Smooth muscle cell (in vitro differentiated cells): ENCODE measurements around the gene CARMIL1. TPM values are rescaled to one million over a fixed set of nuclear protein-coding genes. Genes with fewer than 3 reads are reported as not detected.

ENCODE experiments used
- DNase-seq: peaks from one replicate; lab custom pipeline; 2025; ENCODE audit not compliant: unreplicated experiment; lab: John Stamatoyannopoulos, UW
- H2AFZ ChIP-seq: fragments of 200-600 bp; sonication (generic); 2 replicates; pipeline ENCODE4 v1.6.0; 2016; ENCODE audit warnings: antibody characterized with exemption, low read depth, mild to moderate bottlenecking
- H3F3A ChIP-seq: fragments of 200-600 bp; sonication (generic); 2 replicates; pipeline ENCODE4 v1.6.0; 2017; ENCODE audit warnings: antibody characterized with exemption, low read depth
- H3K27ac ChIP-seq: fragments of 200-600 bp; sonication (generic); 2 replicates; pipeline ENCODE4 v1.5.1; 2016; ENCODE audit warnings: low read depth, mild to moderate bottlenecking
- H3K27me3 ChIP-seq: fragments of 200-600 bp; sonication (generic); 2 replicates; pipeline ENCODE4 v1.6.1; 2016; ENCODE audit warnings: low read depth, mild to moderate bottlenecking
- H3K36me3 ChIP-seq: fragments of 200-600 bp; sonication (generic); 2 replicates; pipeline ENCODE4 v1.5.1; 2016; ENCODE audit warnings: low read depth
- H3K4me1 ChIP-seq: fragments of 200-600 bp; sonication (generic); 2 replicates; pipeline ENCODE4 v1.5.1; 2016; ENCODE audit warnings: low read depth
- H3K4me2 ChIP-seq: fragments of 200-600 bp; sonication (generic); 2 replicates; pipeline ENCODE4 v1.6.0; 2016; ENCODE audit warnings: mild to moderate bottlenecking
- H3K4me3 ChIP-seq: fragments of 200-600 bp; sonication (generic); 2 replicates; pipeline ENCODE4 v1.5.1; 2016; ENCODE audit warnings: mild to moderate bottlenecking
- H3K79me2 ChIP-seq: fragments of 200-600 bp; sonication (generic); 2 replicates; pipeline ENCODE4 v1.6.0; 2016; ENCODE audit warnings: low read depth, mild to moderate bottlenecking
- H3K9ac ChIP-seq: fragments of 200-600 bp; sonication (generic); 2 replicates; pipeline ENCODE4 v1.6.0; 2016; ENCODE audit warnings: low read depth
- H3K9me3 ChIP-seq: fragments of 200-600 bp; sonication (generic); replicated peaks from 2 replicates; pipeline ENCODE4 v1.5.1; 2016; ENCODE audit warnings: low read depth
- H4K20me1 ChIP-seq: fragments of 200-600 bp; sonication (generic); 2 replicates; pipeline ENCODE4 v1.6.0; 2016; ENCODE audit warnings: low read depth
- CTCF ChIP-seq: fragments of 200-600 bp; sonication (generic); IDR thresholded peaks from 2 replicates; pipeline ENCODE4 v1.5.1; 2017; ENCODE audit warnings: borderline replicate concordance, mild to moderate bottlenecking, antibody characterized with exemption; ENCODE audit not compliant: insufficient read depth, poor library complexity, severe bottlenecking
- WGBS: methylation state at CpG from one replicate; pipeline ENCODE4 v1.1.7; 2016; ENCODE audit warnings: low lambda C conversion rate; 5-methylcytosine and 5-hydroxymethylcytosine counted together
- polyA plus RNA-seq: library from polyadenylated mRNA; unstranded; fragments of >200 nt; fragmentation: Nextera tagmentation; extraction: Ambion mirVana; gene quantifications from 2 replicates; pipeline ENCODE4 v1.2.1, GENCODE V29; 2016
- total RNA-seq: library from RNA; depleted of rRNA; stranded (reverse); fragments of >200 nt; gene quantifications from 2 replicates; pipeline ENCODE4 v1.2.3, GENCODE V29; 2014

Gene CARMIL1
- total and polyA plus RNA-seq, 2 experiments from 2014 or later, result 7.6 to 24.1 TPM

GRCh38 chr6:25512560-25512959 is 233.4 kb downstream of the CARMIL1 start:
- Histone ChIP-seq H3K9me3 (no peaks in the 10 kb centered on the region), H3K9ac (no peak overlapping the region), H3F3A (no peaks in the 10 kb centered on the region), H2AFZ (no peak overlapping the region), H3K79me2 (no peaks in the 10 kb centered on the region), H3K27me3 (no peaks in the 10 kb centered on the region), H4K20me1 (no peaks in the 10 kb centered on the region), H3K4me2 (no peak overlapping the region), H3K4me3 (no peak overlapping the region), H3K36me3 (no peaks in the 10 kb centered on the region), H3K4me1 (peaks cover 11% of the 10 kb centered on the region), H3K27ac (no peak overlapping the region)
- no peak for DNase-seq
- no peak for TF ChIP-seq CTCF

GRCh38 chr6:25519856-25520255 is 240.7 kb downstream of the CARMIL1 start:
- no peak for TF ChIP-seq CTCF
- H3K9me3 ChIP-seq, result no peaks in the 10 kb centered on the region

GRCh38 chr6:25524542-25524941 is 245.4 kb downstream of the CARMIL1 start:
- Histone ChIP-seq H3K9ac (no peak overlapping the region), H4K20me1 (no peaks in the 10 kb centered on the region), H3F3A (peaks cover 12% of the 10 kb centered on the region), H3K27ac (peak overlapping the region; percentile 62), H3K4me1 (peaks cover 15% of the 10 kb centered on the region), H3K27me3 (no peaks in the 10 kb centered on the region), H3K4me3 (no peak overlapping the region), H3K4me2 (peak overlapping the region; percentile 80), H3K79me2 (no peaks in the 10 kb centered on the region), H2AFZ (no peak overlapping the region), H3K9me3 (no peaks in the 10 kb centered on the region), H3K36me3 (no peaks in the 10 kb centered on the region)
- no peak for TF ChIP-seq CTCF
- no peak for DNase-seq
- 8% methylated on average over 1 of the region's 1 CpG for WGBS

More at GRCh38 chr6:25519856-25520255, 240.7 kb downstream of the CARMIL1 start:
- H3K4me1 ChIP-seq, result peaks cover 12% of the 10 kb centered on the region
- no peak overlapping the region for H3K4me3 ChIP-seq
- H3K4me2 ChIP-seq, result peak overlapping the region; percentile 46
- H3F3A ChIP-seq, result peaks cover 7% of the 10 kb centered on the region
- H3K9ac ChIP-seq, result no peak overlapping the region
- H3K27me3 ChIP-seq, result no peaks in the 10 kb centered on the region
- H4K20me1 ChIP-seq, result no peaks in the 10 kb centered on the region
- no peak for DNase-seq
- no peaks in the 10 kb centered on the region for H3K79me2 ChIP-seq
- no peak overlapping the region for H2AFZ ChIP-seq
- no peak overlapping the region for H3K27ac ChIP-seq
- H3K36me3 ChIP-seq, result no peaks in the 10 kb centered on the region

GRCh38 chr6:25525078-25525477 is 245.9 kb downstream of the CARMIL1 start:
- peaks cover 12% of the 10 kb centered on the region for H3K4me1 ChIP-seq
- H3K27me3 ChIP-seq, result no peaks in the 10 kb centered on the region
- H3K9me3 ChIP-seq, result no peaks in the 10 kb centered on the region
- no peaks in the 10 kb centered on the region for H3K36me3 ChIP-seq
- no peak overlapping the region for H3K4me3 ChIP-seq
- H3K79me2 ChIP-seq, result no peaks in the 10 kb centered on the region
- H4K20me1 ChIP-seq, result no peaks in the 10 kb centered on the region
- H3K27ac ChIP-seq, result peak overlapping the region; percentile 62
- peaks cover 12% of the 10 kb centered on the region for H3F3A ChIP-seq
- no peak overlapping the region for H3K9ac ChIP-seq
- H3K4me2 ChIP-seq, result peak overlapping the region; percentile 80
- no peak for TF ChIP-seq CTCF
- no peak overlapping the region for H2AFZ ChIP-seq
- WGBS, result 52% methylated on average over 3 of the region's 3 CpGs
- no peak for DNase-seq
